ENCODE measurements around the gene TSPAN15. TPM values are rescaled to one million over a fixed set of nuclear protein-coding genes. Genes with fewer than 3 reads are reported as not detected.
A peak's percentile ranks its signal among the peaks of the same experiment; 100 is the strongest.

The TSPAN15 gene
- total RNA-seq, 4 donors from 2014 or later: 17.2 to 58.1 (median 24.4) TPM

- DNase-seq: no peak
- Histone ChIP-seq H3K27ac (peak overlapping the region; percentile 81 to 99), H3K4me3 (no peak overlapping the region), H3K36me3 (no peaks in the 10 kb centered on the region), H3K9me3 (no peaks in the 10 kb centered on the region), H3K4me1 (peaks cover 2 to 3% of the 10 kb centered on the region in 2 donors), H3K27me3 (no peaks in the 10 kb centered on the region)
- TF ChIP-seq, protein P1, sequence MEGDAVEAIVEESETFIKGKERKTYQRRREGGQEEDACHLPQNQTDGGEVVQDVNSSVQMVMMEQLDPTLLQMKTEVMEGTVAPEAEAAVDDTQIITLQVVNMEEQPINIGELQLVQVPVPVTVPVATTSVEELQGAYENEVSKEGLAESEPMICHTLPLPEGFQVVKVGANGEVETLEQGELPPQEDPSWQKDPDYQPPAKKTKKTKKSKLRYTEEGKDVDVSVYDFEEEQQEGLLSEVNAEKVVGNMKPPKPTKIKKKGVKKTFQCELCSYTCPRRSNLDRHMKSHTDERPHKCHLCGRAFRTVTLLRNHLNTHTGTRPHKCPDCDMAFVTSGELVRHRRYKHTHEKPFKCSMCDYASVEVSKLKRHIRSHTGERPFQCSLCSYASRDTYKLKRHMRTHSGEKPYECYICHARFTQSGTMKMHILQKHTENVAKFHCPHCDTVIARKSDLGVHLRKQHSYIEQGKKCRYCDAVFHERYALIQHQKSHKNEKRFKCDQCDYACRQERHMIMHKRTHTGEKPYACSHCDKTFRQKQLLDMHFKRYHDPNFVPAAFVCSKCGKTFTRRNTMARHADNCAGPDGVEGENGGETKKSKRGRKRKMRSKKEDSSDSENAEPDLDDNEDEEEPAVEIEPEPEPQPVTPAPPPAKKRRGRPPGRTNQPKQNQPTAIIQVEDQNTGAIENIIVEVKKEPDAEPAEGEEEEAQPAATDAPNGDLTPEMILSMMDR (IDR thresholded peaks at IDR 0.05): no peak
- TF ChIP-seq POLR2A (IDR thresholded peaks at IDR 0.05): no peak
- intact Hi-C loops (cut with DNase I; ENCODE audit: low total_unique reads): loop anchor here (10.0 kb wide), 1 partner anchor 219 kb away; the partner anchor contains the start of gene FAM241B
Observed at GRCh38 chr10:69415951-69416350, 35.3 kb upstream of the TSPAN15 start.

- peak within 1 kb of the TSS; percentile 12 to 13 for H3K4me3 ChIP-seq
- H3K27ac ChIP-seq: peak within 1 kb of the TSS; percentile 81 to 99
Observed at GRCh38 chr10:69416695-69417094, 34.6 kb upstream of the TSPAN15 start, which contains the start of gene TACR2. Gene TACR2, minus strand, starts transcription at chr10:69416918. Its CDS starts 595 bp downstream, at chr10:69416323.

DNA sequence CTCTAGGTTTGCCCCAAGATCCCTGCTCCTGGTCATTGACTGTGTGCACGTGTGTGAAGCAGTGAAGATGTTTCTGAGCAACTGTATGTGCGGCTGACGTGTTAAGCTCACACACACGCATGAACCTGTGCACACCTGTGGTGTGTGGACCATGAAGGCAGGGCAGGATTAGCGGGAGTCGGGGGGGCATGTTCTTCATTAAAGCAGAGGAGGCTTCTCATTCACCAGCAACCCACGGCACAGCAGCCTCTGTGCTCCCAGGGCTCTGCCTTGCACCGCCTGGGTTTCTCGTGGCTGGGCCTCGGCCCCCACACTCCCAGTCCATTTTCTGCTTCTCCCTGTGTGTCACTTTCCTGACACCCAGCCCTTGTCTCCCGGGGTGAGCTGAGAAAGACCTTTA is 33.7 kb upstream of the TSPAN15 start:
- Histone ChIP-seq H3K27ac (peak overlapping the region; percentile 81 to 99), H3K4me3 (peak overlapping the region; percentile 12 to 13), H3K4me1 (no peaks in the 10 kb centered on the region), H3K36me3 (no peaks in the 10 kb centered on the region), H3K27me3 (no peaks in the 10 kb centered on the region), H3K9me3 (no peaks in the 10 kb centered on the region)
- no peak for TF ChIP-seq POLR2A (IDR thresholded peaks at IDR 0.05)
- TF ChIP-seq, protein P1 (IDR thresholded peaks at IDR 0.05): no peak
- DNase-seq: no peak
- intact Hi-C loops (cut with DNase I; ENCODE audit: low total_unique reads): loop anchor here (10.0 kb wide), 1 partner anchor 217 kb away; the partner anchor contains the start of gene FAM241B

More at GRCh38 chr10:69416695-69417094, 34.6 kb upstream of the TSPAN15 start, which contains the start of gene TACR2:
- H3K27me3 ChIP-seq: no peaks in the 10 kb centered on the region
- no peaks in the 10 kb centered on the region for H3K9me3 ChIP-seq
- H3K36me3 ChIP-seq: no peaks in the 10 kb centered on the region
- no peak for TF ChIP-seq POLR2A (IDR thresholded peaks at IDR 0.05)
- TF ChIP-seq, protein P1 (IDR thresholded peaks at IDR 0.05): no peak
- no peaks in the 10 kb centered on the region for H3K4me1 ChIP-seq
- peak; percentile 67 for DNase-seq
- intact Hi-C loops (cut with DNase I; ENCODE audit: low total_unique reads): loop anchor here (10.0 kb wide), 1 partner anchor 218 kb away; the partner anchor contains the start of gene FAM241B

- Histone ChIP-seq H3K4me3 (peak overlapping the region in 1 of 2 donors; percentile 13), H3K36me3 (no peaks in the 10 kb centered on the region), H3K4me1 (no peaks in the 10 kb centered on the region), H3K27ac (peak overlapping the region; percentile 81 to 99), H3K27me3 (no peaks in the 10 kb centered on the region), H3K9me3 (no peaks in the 10 kb centered on the region)
- no peak for TF ChIP-seq POLR2A (IDR thresholded peaks at IDR 0.05)
- TF ChIP-seq, protein P1 (IDR thresholded peaks at IDR 0.05): no peak
- intact Hi-C loops (cut with DNase I; ENCODE audit: low total_unique reads): loop anchor here (10.0 kb wide), 1 partner anchor 217 kb away; the partner anchor contains the start of gene FAM241B
- DNase-seq: no peak
Observed at GRCh38 chr10:69418052-69418752, 33.1 kb upstream of the TSPAN15 start.
